Hepatocyte (in vitro differentiated cells): ENCODE data around the gene ETS2. TPM values are rescaled to one million over a fixed set of nuclear protein-coding genes. Genes with fewer than 3 reads are reported as not detected.

Source experiments
- DNase-seq: peaks from one replicate; pipeline ENCODE4 v3.0.0-alpha.2; 2016; ENCODE audit warnings: low spot score
- H2AFZ ChIP-seq: fragments of 200-600 bp; sonication (generic); 2 replicates; pipeline ENCODE4 v1.6.0; 2016; ENCODE audit warnings: antibody characterized with exemption, mild to moderate bottlenecking
- H3K27ac ChIP-seq: fragments of 200-600 bp; sonication (generic); 2 replicates; pipeline ENCODE4 v1.5.1; 2016; ENCODE audit warnings: mild to moderate bottlenecking
- H3K27me3 ChIP-seq: fragments of 200-600 bp; sonication (generic); 2 replicates; pipeline ENCODE4 v1.6.1; 2016
- H3K36me3 ChIP-seq: fragments of 200-600 bp; sonication (generic); replicated peaks from 2 replicates; pipeline ENCODE4 v1.5.1; 2016; ENCODE audit warnings: low read depth; ENCODE audit not compliant: insufficient read depth
- H3K4me1 ChIP-seq: fragments of 200-600 bp; sonication (generic); 2 replicates; pipeline ENCODE4 v1.5.1; 2016; ENCODE audit warnings: mild to moderate bottlenecking, moderate library complexity; ENCODE audit not compliant: insufficient read depth
- H3K4me2 ChIP-seq: fragments of 200-600 bp; sonication (generic); 2 replicates; pipeline ENCODE4 v1.6.0; 2016
- H3K4me3 ChIP-seq: fragments of 200-600 bp; sonication (generic); 2 replicates; pipeline ENCODE4 v1.5.1; 2016; ENCODE audit warnings: mild to moderate bottlenecking
- H3K79me2 ChIP-seq: fragments of 200-600 bp; sonication (generic); 2 replicates; pipeline ENCODE4 v1.6.0; 2017; ENCODE audit warnings: mild to moderate bottlenecking
- H3K9me2 ChIP-seq: fragments of 200-600 bp; sonication (generic); replicated peaks from 2 replicates; pipeline ENCODE4 v1.6.0; 2017; ENCODE audit warnings: mild to moderate bottlenecking; ENCODE audit not compliant: insufficient read depth
- H3K9me3 ChIP-seq: fragments of 200-600 bp; sonication (generic); 2 replicates; pipeline ENCODE4 v1.5.1; 2016; ENCODE audit warnings: low read depth, mild to moderate bottlenecking
- H4K20me1 ChIP-seq: fragments of 200-600 bp; sonication (generic); 2 replicates; pipeline ENCODE4 v1.6.0; 2016; ENCODE audit warnings: mild to moderate bottlenecking; ENCODE audit not compliant: insufficient read depth, poor library complexity, severe bottlenecking
- EZH2 ChIP-seq: fragments of 200-600 bp; sonication (generic); IDR thresholded peaks from 2 replicates; pipeline ENCODE4 v1.6.1; 2016; ENCODE audit warnings: antibody characterized with exemption, mild to moderate bottlenecking, borderline replicate concordance
- EZH2phosphoT487 ChIP-seq: fragments of 200-600 bp; sonication (generic); IDR thresholded peaks from one replicate; pipeline ENCODE4 v1.6.1; 2018; ENCODE audit warnings: antibody characterized with exemption, mild to moderate bottlenecking, low read depth, moderate library complexity; ENCODE audit not compliant: unreplicated experiment, severe bottlenecking
- WGBS: methylation state at CpG from one replicate; pipeline ENCODE4 v1.1.6; 2016; ENCODE audit warnings: low lambda C conversion rate; ENCODE audit errors: missing lambda C conversion rate; 5-methylcytosine and 5-hydroxymethylcytosine counted together
- polyA plus RNA-seq: library from polyadenylated mRNA; unstranded; fragments of >200 nt; fragmentation: Nextera tagmentation; extraction: Ambion mirVana; gene quantifications from 2 replicates; pipeline ENCODE4 v1.2.1, GENCODE V29; 2016
- total RNA-seq: library from RNA; depleted of rRNA; stranded (reverse); fragments of >200 nt; gene quantifications from 2 replicates; pipeline ENCODE4 v1.2.3, GENCODE V29; 2014
- TF ChIP-seq, protein P1 (sequence below): fragments of 200-600 bp; sonication (generic); IDR thresholded peaks from 2 replicates; pipeline ENCODE4 v1.5.1; 2016; ENCODE audit warnings: antibody characterized with exemption, mild to moderate bottlenecking; ENCODE audit not compliant: poor library complexity

Gene ETS2
- total and polyA plus RNA-seq, 2 experiments from 2014 or later = 95.1 to 106 TPM

DNA sequence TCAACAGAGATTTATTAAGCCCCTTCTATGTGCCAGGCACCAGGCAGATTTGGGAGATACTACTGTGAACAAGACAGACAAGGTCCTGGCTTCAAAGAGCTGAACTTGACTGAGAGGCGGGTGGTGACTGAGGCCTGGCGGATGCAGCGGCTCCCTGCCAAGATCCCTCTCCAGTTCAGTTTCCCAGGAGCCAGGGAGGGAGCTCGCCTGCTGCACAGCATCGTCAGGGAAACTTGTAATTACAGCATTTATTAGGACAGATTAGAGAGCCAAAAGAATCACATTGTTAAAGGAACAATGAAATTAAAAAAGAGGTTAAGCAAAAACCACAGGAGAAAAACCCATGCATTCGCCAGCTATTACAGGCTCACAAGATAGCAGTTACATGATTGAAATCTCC is 55.3 kb downstream of the ETS2 start:
- no peaks in the 10 kb centered on the region for H3K9me2 ChIP-seq
- no peak overlapping the region for H3K4me3 ChIP-seq
- TF ChIP-seq EZH2phosphoT487 (no peak), EZH2 (no peak)
- TF ChIP-seq, protein P1, sequence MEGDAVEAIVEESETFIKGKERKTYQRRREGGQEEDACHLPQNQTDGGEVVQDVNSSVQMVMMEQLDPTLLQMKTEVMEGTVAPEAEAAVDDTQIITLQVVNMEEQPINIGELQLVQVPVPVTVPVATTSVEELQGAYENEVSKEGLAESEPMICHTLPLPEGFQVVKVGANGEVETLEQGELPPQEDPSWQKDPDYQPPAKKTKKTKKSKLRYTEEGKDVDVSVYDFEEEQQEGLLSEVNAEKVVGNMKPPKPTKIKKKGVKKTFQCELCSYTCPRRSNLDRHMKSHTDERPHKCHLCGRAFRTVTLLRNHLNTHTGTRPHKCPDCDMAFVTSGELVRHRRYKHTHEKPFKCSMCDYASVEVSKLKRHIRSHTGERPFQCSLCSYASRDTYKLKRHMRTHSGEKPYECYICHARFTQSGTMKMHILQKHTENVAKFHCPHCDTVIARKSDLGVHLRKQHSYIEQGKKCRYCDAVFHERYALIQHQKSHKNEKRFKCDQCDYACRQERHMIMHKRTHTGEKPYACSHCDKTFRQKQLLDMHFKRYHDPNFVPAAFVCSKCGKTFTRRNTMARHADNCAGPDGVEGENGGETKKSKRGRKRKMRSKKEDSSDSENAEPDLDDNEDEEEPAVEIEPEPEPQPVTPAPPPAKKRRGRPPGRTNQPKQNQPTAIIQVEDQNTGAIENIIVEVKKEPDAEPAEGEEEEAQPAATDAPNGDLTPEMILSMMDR = no peak
- H3K9me3 ChIP-seq = no peaks in the 10 kb centered on the region
- H2AFZ ChIP-seq = no peak overlapping the region
- DNase-seq = no peak
- no peaks in the 10 kb centered on the region for H3K36me3 ChIP-seq
- no peaks in the 10 kb centered on the region for H4K20me1 ChIP-seq
- 60% methylated on average over 6 of the region's 6 CpGs for WGBS
- no peaks in the 10 kb centered on the region for H3K79me2 ChIP-seq
- H3K4me2 ChIP-seq = no peak overlapping the region
- H3K27me3 ChIP-seq = no peaks in the 10 kb centered on the region
- H3K27ac ChIP-seq = no peak overlapping the region
- H3K4me1 ChIP-seq = peaks cover 7% of the 10 kb centered on the region

DNA sequence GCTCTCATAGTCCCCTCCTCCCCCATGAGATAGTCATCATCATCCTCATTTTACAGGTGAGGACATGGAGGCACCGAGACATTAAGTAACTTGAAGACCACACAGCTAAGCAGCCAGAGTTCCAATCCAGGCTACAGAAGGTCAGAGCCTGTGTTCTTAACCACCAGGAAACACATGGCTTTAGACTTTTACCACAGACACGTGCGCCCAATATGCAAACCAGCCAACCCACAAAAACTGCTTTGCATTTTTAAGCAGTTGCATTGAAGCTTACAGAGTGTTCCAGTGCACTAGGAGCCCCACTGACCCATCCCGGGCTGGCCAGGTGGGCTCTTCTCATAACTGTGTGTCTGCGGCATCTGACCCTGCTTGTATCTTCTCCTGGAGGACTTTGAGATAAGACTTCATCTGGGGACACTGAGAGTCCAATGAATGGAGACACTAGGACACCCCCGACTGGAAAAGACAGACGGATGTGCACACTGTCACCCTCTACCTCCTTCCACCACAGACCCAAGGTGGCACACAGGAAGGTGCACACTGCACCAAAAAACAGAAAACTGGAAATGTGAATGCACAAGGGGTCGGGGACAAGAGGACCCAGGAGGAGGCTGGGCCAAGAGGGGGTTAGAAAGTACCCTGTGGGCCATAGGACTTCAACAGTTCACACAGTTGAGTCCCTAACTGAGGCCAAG is 56.4 kb downstream of the ETS2 start:
- no peak for TF ChIP-seq EZH2
- TF ChIP-seq, protein P1 = no peak
- TF ChIP-seq EZH2phosphoT487 = no peak
- 88% methylated on average over 8 of the region's 8 CpGs for WGBS
- no peak overlapping the region for H3K4me2 ChIP-seq
- no peaks in the 10 kb centered on the region for H3K36me3 ChIP-seq
- no peaks in the 10 kb centered on the region for H4K20me1 ChIP-seq
- H2AFZ ChIP-seq = no peak overlapping the region
- H3K79me2 ChIP-seq = no peaks in the 10 kb centered on the region
- H3K4me1 ChIP-seq = peaks cover 3% of the 10 kb centered on the region
- H3K27me3 ChIP-seq = no peaks in the 10 kb centered on the region
- H3K9me2 ChIP-seq = no peaks in the 10 kb centered on the region
- no peak for DNase-seq
- no peak overlapping the region for H3K4me3 ChIP-seq
- H3K9me3 ChIP-seq = no peaks in the 10 kb centered on the region
- no peak overlapping the region for H3K27ac ChIP-seq

DNA sequence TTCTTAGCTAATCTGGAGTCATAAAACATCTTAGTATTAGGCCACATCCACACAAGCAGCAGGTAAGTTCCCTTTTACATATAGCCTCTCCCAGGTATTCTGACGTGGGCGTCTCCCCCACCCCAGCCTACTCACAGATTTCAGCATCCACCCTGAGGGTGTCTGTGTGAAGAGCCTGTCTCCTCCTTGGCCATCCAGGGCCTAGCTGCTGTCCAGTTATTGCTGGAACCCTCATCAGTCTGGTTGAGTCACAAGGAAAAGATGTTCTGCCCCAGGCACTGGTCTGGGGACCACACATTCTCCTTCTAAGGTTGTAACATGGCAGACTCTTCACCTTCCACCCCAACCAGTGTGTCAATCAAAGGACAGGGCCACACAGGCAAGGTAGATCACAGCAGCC is 57.6 kb downstream of the ETS2 start:
- Histone ChIP-seq H3K36me3 (no peaks in the 10 kb centered on the region), H2AFZ (no peak overlapping the region), H3K4me2 (no peak overlapping the region), H3K9me2 (no peaks in the 10 kb centered on the region), H3K4me1 (no peaks in the 10 kb centered on the region), H4K20me1 (no peaks in the 10 kb centered on the region), H3K27ac (no peak overlapping the region), H3K4me3 (no peak overlapping the region), H3K9me3 (no peaks in the 10 kb centered on the region), H3K79me2 (no peaks in the 10 kb centered on the region), H3K27me3 (no peaks in the 10 kb centered on the region)
- WGBS = 91% methylated on average over 2 of the region's 2 CpGs
- TF ChIP-seq, protein P1 = no peak
- no peak for DNase-seq
